GM18517 (cell line): ENCODE data around the gene ZBTB32.
A peak's percentile ranks its signal among the peaks of the same experiment; 100 is the strongest.

Experiments used
- ATAC-seq: cut with Tn5 transposase; IDR thresholded peaks from one replicate; pipeline ENCODE4 v1.9.1; 2021; ENCODE audit warnings: mild to moderate bottlenecking, moderate library complexity; ENCODE audit not compliant: unreplicated experiment

Gene ZBTB32

DNA sequence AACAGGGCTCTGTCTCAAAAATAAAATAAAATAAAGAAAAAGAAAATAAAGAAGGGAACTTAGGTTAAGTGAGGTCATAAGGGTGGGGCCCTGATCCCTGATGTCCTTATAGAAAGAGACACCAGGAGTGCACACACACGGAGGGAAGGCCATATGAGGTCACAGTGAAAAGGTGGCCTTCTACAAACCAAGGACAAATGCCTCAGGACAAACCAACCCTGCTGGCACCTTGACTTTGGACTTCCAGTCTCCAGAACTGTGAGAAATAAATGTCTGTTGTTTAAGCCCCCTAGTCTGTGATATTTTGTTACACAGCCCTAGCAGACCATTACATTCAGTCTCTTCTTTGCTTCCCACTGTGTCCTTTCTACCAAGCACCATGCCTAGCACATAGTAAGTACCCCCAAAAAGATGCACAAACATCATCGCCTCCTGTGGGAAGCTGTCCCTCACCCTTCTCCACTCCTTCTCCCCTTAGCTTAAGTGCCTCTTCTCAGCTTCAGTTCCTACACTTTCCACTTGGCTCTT, 8.4 kb upstream of the ZBTB32 start:
- no peak for ATAC-seq

DNA sequence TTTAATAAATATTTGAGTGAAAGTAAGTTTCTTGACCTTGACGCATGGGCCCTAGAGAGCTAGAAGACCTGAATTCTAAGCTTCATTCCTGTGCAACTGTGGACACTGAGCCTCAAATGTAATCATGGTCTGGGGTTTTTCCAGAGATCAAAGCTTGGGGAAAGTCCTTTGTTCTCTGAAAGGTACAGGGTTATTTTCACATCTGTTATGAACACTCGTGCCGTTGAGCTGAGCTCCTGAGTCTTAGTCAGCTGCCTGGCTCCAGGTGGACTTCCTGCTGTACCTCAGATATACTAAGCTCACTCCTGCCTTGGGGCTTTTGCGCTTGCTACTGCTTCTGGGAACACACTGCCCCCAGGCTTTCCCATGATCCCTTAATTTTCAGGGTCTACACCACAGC, 7.5 kb upstream of the ZBTB32 start:
- no peak for ATAC-seq

- ATAC-seq = peak; percentile 96
Observed at GRCh38 chr19:35702223-35703012, 1.9 kb upstream of the ZBTB32 start.

DNA sequence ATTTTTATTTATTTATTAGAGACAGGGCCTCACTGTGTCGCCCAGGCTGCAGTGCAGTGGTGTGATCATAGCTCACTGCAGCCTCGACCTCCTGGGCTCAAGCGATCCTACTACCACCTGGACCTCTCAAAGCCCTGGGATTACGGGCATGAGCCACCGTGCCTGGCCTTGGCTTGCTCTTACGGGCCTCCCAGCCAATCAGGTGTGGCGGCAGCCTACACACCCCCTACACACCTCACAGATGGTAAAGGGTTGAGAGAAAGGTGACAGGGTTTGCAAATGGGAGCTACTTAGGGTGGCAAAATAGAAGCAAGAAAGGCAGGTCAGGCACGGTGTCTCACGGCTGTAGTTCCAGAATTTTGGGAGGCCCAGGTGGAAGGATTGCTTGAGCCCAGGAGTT, 1.0 kb upstream of the ZBTB32 start:
- ATAC-seq = no peak

DNA sequence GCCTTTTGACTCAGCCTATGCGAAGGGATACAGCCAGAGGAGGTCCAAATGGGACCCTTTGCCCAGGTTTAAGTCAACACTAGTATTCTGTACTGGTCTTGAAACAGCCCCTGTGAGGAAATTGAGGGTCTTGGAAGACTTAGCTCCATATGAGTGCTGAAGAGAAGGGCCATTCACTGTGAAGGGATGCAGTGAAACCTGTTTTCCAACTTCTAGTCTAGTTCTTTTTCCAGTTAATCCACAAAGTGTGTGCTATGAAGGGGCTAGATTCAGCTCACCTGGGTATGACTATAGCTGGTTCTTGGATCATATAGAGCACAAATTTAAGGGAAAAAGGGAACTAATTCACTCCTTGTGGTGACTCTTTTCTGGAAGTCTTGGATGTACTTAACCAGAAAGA, 4.0 kb downstream of the ZBTB32 start:
- no peak for ATAC-seq

DNA sequence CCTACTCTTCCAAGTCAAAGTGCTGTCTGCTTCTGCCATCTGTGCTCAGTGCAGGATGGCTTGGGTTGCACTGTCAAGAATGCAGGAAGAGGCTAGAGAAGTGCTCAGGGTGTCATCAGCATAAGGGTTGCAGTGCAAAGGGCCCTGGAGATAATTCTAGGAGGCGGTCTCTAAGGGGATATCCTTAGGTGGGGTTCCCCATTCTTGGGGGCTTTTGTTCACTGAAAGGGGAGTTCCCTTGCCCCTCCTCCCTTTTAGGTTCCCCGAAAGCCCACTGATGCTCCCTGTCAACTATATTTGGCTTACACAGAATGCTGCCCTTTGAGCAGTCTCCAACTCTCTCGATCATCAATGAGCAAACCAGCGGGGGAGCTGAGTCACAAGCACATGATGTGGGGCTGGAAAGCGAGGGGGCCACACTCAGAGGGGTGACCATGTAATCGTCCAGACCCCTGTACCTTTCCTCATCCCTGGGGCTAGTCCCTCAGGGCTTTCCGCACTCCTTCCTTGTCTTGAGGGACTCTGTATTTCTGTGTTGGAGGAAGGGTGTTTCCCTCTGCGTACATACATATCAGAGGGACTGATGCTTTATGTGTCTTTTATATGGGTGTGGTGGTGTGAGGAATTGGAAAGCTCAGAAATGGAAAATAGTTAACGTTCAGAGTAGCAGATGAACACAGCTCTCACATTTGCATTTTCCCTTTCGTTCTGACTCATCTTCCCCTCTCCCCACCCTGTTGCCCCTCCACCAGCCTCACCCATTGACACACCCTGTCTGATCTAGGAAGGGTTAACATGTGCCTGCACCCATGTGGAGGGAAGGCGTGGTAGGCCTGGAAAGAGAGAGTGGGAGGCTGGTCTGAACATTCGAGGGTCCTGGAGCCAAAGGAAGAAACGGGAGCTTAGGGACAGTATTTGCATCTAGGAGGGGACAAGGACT, 6.7 kb downstream of the ZBTB32 start:
- peak; percentile 36 for ATAC-seq

GRCh38 chr19:35712567-35713505, 8.5 kb downstream of the ZBTB32 start:
- ATAC-seq = no peak

DNA sequence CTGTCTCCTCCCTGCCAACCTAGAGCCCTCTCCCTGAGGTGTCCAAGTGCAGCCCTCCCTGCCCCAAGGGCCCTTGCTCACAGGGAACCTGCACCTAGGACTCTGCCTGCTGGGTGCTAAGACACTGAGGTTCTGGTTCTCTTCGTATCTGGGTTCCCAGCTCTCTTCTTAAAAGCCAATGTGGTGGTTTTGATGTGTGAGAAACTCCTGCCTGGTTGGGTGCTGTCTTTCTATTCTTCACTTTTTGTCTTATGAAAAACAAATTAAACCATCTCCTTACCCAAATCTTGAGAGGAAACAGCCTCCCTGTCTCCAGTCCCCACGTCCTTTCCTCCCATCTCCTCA, 9.1 kb downstream of the ZBTB32 start:
- ATAC-seq = no peak

- no peak for ATAC-seq
Observed at GRCh38 chr19:35713904-35714495, 9.6 kb downstream of the ZBTB32 start.

- no peak for ATAC-seq
Observed at GRCh38 chr19:35714601-35715354, 10.4 kb downstream of the ZBTB32 start.

DNA sequence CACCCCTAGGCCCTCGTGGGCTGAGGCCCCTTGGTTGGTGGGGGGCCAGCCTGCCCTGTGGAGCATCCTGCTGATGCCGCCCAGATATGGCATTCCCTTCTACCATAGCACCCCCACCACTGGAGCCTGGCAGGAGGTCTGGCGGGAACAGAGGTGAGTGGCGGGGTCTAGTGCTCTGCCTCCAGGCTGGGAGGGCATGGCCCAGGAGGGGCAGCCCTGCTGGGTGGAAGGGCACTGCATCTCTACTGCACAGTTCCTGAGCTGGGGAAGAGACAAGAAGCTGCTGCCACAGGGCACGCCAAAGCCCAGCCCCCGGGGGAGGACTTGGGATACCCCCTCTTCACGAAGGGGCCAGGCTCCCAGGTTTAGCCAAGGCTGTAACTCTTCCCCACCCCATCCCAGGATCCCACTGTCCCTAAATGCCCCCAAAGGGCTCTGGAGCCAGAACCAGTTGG, 11.0 kb downstream of the ZBTB32 start:
- no peak for ATAC-seq

GRCh38 chr19:35715981-35716800, 11.8 kb downstream of the ZBTB32 start:
- ATAC-seq = peak; percentile 4

- ATAC-seq = peak; percentile 53
Observed at GRCh38 chr19:35716801-35717664, 12.7 kb downstream of the ZBTB32 start.

- ATAC-seq = no peak
Observed at GRCh38 chr19:35717665-35718344, 13.4 kb downstream of the ZBTB32 start, which contains the start of gene KMT2B. Gene KMT2B (plus strand): TSS chr19:35718003. CDS start chr19:35718019, 16 bp downstream.

DNA sequence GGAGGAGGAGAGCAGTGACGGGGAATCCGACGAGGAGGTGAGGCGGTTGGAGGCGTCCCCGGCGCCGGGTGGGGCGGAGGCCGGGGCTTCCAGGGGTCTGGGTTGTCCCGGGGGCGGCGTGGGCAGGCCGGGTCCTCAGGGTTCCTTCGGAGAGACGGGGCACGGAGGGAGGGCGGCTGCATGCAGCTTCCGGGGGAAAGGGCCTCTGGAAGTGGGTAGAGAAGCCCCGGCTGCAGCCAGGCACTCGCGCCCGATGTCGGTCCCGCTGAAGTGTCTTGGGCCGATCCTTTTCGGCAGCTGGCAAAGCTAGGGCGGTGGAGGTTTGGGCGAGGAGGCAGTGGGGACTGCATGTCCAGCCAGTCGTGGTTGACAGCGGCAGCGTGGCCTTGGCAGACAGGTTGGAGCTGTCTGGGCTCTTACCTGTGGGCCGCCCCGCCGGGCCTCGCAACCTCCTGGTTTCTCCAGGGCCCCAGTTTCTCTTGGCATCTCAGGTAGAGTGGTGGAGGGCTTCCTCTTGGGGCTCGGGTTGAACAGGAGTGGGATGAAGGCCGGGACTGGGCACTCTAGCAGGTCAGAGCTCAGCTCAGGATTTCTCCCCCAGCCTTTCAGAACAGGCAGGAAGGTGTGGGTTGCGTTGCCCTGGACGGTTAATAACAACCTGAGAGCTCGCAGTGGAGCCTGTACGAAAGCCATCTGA, 14.1 kb downstream of the ZBTB32 start:
- ATAC-seq = no peak

GRCh38 chr19:35719402-35720162, 15.2 kb downstream of the ZBTB32 start:
- ATAC-seq = no peak
